Measurements from ENCODE around the gene USO1.
"Not testable (repeated sequence)": the region's sequence is repeated elsewhere in the genome, so short reads cannot be mapped to it uniquely, and the experiment has no call there.

The USO1 gene

GRCh38 chr4:75769036-75769435, 44.7 kb downstream of the USO1 start:
- DNase-seq (ENCODE audit: low read depth in 4 of 4, low spot score in 1 of 4) = no peak

- no peak for DNase-seq (ENCODE audit: low read depth in 4 of 4, low spot score in 1 of 4)
Observed at GRCh38 chr4:75771607-75772006, 47.2 kb downstream of the USO1 start.

- no peak for DNase-seq (ENCODE audit: low read depth in 4 of 4, low spot score in 1 of 4)
Observed at GRCh38 chr4:75777589-75777988, 53.2 kb downstream of the USO1 start.

- no peak for DNase-seq (ENCODE audit: low read depth in 4 of 4, low spot score in 1 of 4)
Observed at GRCh38 chr4:75779105-75779757, 54.9 kb downstream of the USO1 start.

GRCh38 chr4:75781305-75781704, 56.9 kb downstream of the USO1 start:
- DNase-seq (ENCODE audit: low read depth in 4 of 4, low spot score in 1 of 4) = no peak

- no peak for DNase-seq (ENCODE audit: low read depth in 4 of 4, low spot score in 1 of 4)
Observed at GRCh38 chr4:75786526-75786925, 62.1 kb downstream of the USO1 start.

GRCh38 chr4:75786938-75787337, 62.6 kb downstream of the USO1 start:
- DNase-seq (ENCODE audit: low read depth in 4 of 4, low spot score in 1 of 4) = no peak

- DNase-seq (ENCODE audit: low read depth in 4 of 4, low spot score in 1 of 4) = no peak
Observed at GRCh38 chr4:75790024-75790423, 65.6 kb downstream of the USO1 start.

- DNase-seq (ENCODE audit: low read depth in 4 of 4, low spot score in 1 of 4) = no peak
Observed at GRCh38 chr4:75800972-75801371, 76.6 kb downstream of the USO1 start.

- DNase-seq (ENCODE audit: low read depth in 4 of 4, low spot score in 1 of 4) = not testable (repeated sequence)
Observed at GRCh38 chr4:75806035-75806434, 81.7 kb downstream of the USO1 start.

GRCh38 chr4:75817901-75818300, 93.5 kb downstream of the USO1 start:
- no peak for DNase-seq (ENCODE audit: low read depth in 4 of 4, low spot score in 1 of 4)

- DNase-seq (ENCODE audit: low read depth in 4 of 4, low spot score in 1 of 4) = no peak
Observed at GRCh38 chr4:75819121-75819520, 94.7 kb downstream of the USO1 start.

- DNase-seq (ENCODE audit: low read depth in 4 of 4, low spot score in 1 of 4) = no peak
Observed at GRCh38 chr4:75820197-75820596, 95.8 kb downstream of the USO1 start.

- DNase-seq (ENCODE audit: low read depth in 4 of 4, low spot score in 1 of 4) = no peak
Observed at GRCh38 chr4:75820676-75821075, 96.3 kb downstream of the USO1 start.

- DNase-seq (ENCODE audit: low read depth in 4 of 4, low spot score in 1 of 4) = no peak
Observed at GRCh38 chr4:75821216-75821615, 96.8 kb downstream of the USO1 start.

GRCh38 chr4:75821966-75822365, 97.6 kb downstream of the USO1 start:
- DNase-seq (ENCODE audit: low read depth in 4 of 4, low spot score in 1 of 4) = no peak

- no peak for DNase-seq (ENCODE audit: low read depth in 4 of 4, low spot score in 1 of 4)
Observed at GRCh38 chr4:75822416-75822815, 98.0 kb downstream of the USO1 start.

- DNase-seq (ENCODE audit: low read depth in 4 of 4, low spot score in 1 of 4) = no peak
Observed at GRCh38 chr4:75823812-75824211, 99.4 kb downstream of the USO1 start.

GRCh38 chr4:75830906-75831305, 106.5 kb downstream of the USO1 start:
- DNase-seq (ENCODE audit: low read depth in 4 of 4, low spot score in 1 of 4) = no peak

GRCh38 chr4:75831856-75832405, 107.6 kb downstream of the USO1 start:
- DNase-seq (ENCODE audit: low read depth in 4 of 4, low spot score in 1 of 4) = no peak

- DNase-seq (ENCODE audit: low read depth in 4 of 4, low spot score in 1 of 4) = no peak
Observed at GRCh38 chr4:75834095-75834771, 109.9 kb downstream of the USO1 start.

GRCh38 chr4:75834772-75835154, 110.4 kb downstream of the USO1 start:
- no peak for DNase-seq (ENCODE audit: low read depth in 4 of 4, low spot score in 1 of 4)
